ENCODE measurements around the gene HOXD3.

HOXD3 gene

DNA sequence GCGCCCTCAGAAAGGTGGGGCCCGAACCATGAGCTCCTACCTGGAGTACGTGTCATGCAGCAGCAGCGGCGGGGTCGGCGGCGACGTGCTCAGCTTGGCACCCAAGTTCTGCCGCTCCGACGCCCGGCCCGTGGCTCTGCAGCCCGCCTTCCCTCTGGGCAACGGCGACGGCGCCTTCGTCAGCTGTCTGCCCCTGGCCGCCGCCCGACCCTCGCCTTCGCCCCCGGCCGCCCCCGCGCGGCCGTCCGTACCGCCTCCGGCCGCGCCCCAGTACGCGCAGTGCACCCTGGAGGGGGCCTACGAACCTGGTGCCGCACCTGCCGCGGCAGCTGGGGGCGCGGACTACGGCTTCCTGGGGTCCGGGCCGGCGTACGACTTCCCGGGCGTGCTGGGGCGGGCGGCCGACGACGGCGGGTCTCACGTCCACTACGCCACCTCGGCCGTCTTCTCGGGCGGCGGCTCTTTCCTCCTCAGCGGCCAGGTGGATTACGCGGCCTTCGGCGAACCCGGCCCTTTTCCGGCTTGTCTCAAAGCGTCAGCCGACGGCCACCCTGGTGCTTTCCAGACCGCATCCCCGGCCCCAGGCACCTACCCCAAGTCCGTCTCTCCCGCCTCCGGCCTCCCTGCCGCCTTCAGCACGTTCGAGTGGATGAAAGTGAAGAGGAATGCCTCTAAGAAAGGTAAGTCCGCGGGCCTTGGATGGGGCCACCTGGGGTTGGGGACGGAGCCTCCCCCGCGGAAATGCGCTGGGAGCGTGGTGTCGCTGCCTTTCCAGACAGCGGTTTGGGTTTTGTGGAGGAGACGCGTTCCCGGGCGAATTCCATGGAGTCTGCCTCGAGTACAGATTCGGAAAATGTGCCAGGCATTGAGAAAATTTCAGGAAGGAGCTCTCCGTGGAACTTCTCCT is 31.9 kb downstream of the HOXD3 start:
- Histone ChIP-seq H3K79me2 (ENCODE audit: insufficient read depth, low read length) (no peaks in the 10 kb centered on the region), H3F3A (ENCODE audit: low read depth) (no peaks in the 10 kb centered on the region), H3K4me2 (ENCODE audit: low read depth, low read length, poor library complexity, severe bottlenecking) (no peak overlapping the region), H3K9me2 (replicated peaks; ENCODE audit: low read depth, low read length) (no peaks in the 10 kb centered on the region), H2AFZ (ENCODE audit: low read length) (no peak overlapping the region), H3K36me3 (ENCODE audit: insufficient read depth, low read length) (no peaks in the 10 kb centered on the region), H3K27me3 (ENCODE audit: insufficient read depth, low read length, poor library complexity, severe bottlenecking) (no peaks in the 10 kb centered on the region), H3K9ac (ENCODE audit: low read depth, low read length, poor library complexity, severe bottlenecking) (no peak overlapping the region), H3K4me3 (ENCODE audit: low read length, poor library complexity, severe bottlenecking) (no peak overlapping the region), H4K20me1 (ENCODE audit: insufficient read depth, low read length, poor library complexity, severe bottlenecking) (no peaks in the 10 kb centered on the region), H3K9me3 (ENCODE audit: insufficient read depth, low read depth, low read length) (no peaks in the 10 kb centered on the region), H3K4me1 (ENCODE audit: insufficient read depth, low read length, poor library complexity, severe bottlenecking) (peaks cover 3% of the 10 kb centered on the region)
- TF ChIP-seq EZH2phosphoT487 (IDR thresholded peaks at IDR 0.05; ENCODE audit: borderline replicate concordance), result no peak
- TF ChIP-seq, protein P1, sequence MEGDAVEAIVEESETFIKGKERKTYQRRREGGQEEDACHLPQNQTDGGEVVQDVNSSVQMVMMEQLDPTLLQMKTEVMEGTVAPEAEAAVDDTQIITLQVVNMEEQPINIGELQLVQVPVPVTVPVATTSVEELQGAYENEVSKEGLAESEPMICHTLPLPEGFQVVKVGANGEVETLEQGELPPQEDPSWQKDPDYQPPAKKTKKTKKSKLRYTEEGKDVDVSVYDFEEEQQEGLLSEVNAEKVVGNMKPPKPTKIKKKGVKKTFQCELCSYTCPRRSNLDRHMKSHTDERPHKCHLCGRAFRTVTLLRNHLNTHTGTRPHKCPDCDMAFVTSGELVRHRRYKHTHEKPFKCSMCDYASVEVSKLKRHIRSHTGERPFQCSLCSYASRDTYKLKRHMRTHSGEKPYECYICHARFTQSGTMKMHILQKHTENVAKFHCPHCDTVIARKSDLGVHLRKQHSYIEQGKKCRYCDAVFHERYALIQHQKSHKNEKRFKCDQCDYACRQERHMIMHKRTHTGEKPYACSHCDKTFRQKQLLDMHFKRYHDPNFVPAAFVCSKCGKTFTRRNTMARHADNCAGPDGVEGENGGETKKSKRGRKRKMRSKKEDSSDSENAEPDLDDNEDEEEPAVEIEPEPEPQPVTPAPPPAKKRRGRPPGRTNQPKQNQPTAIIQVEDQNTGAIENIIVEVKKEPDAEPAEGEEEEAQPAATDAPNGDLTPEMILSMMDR (conservative IDR thresholded peaks at IDR 0.05; ENCODE audit: low read length), result no peak

DNA sequence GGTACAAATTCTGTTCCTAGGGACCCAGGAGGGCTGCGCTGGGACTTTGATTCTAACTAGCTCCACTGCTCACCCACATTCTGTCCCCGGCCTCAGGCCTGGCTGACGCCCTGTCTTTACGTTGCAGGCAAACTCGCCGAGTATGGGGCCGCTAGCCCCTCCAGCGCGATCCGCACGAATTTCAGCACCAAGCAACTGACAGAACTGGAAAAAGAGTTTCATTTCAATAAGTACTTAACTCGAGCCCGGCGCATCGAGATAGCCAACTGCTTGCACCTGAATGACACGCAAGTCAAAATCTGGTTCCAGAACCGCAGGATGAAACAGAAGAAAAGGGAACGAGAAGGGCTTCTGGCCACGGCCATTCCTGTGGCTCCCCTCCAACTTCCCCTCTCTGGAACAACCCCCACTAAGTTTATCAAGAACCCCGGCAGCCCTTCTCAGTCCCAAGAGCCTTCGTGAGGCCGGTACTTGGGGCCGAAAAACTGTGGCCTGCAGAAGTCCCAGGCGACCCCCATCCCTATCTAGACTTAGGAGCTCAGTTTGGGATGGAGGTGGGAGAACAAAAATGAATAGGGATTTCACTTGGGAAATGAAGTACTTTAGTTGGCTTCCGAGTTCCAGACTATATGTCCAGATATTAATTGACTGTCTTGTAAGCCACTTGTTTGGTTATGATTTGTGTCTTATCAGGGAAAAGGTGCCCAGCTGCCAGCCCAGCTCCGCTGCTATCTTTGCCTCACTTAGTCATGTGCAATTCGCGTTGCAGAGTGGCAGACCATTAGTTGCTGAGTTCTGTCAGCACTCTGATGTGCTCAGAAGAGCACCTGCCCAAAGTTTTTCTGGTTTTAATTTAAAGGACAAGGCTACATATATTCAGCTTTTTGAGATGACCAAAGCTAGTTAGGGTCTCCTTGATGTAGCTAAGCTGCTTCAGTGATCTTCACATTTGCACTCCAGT is 32.9 kb downstream of the HOXD3 start:
- H3K79me2 ChIP-seq (ENCODE audit: insufficient read depth, low read length), result no peaks in the 10 kb centered on the region
- H4K20me1 ChIP-seq (ENCODE audit: insufficient read depth, low read length, poor library complexity, severe bottlenecking), result no peaks in the 10 kb centered on the region
- H3K4me2 ChIP-seq (ENCODE audit: low read depth, low read length, poor library complexity, severe bottlenecking), result no peak overlapping the region
- H3K4me3 ChIP-seq (ENCODE audit: low read length, poor library complexity, severe bottlenecking), result no peak overlapping the region
- H3K9me2 ChIP-seq (replicated peaks; ENCODE audit: low read depth, low read length), result no peaks in the 10 kb centered on the region
- H3K9ac ChIP-seq (ENCODE audit: low read depth, low read length, poor library complexity, severe bottlenecking), result no peak overlapping the region
- H3K27me3 ChIP-seq (ENCODE audit: insufficient read depth, low read length, poor library complexity, severe bottlenecking), result no peaks in the 10 kb centered on the region
- TF ChIP-seq, protein P1 (conservative IDR thresholded peaks at IDR 0.05; ENCODE audit: low read length), result no peak
- no peak for TF ChIP-seq EZH2phosphoT487 (IDR thresholded peaks at IDR 0.05; ENCODE audit: borderline replicate concordance)
- H3F3A ChIP-seq (ENCODE audit: low read depth), result no peaks in the 10 kb centered on the region
- peaks cover 3% of the 10 kb centered on the region for H3K4me1 ChIP-seq (ENCODE audit: insufficient read depth, low read length, poor library complexity, severe bottlenecking)
- no peak overlapping the region for H2AFZ ChIP-seq (ENCODE audit: low read length)
- no peaks in the 10 kb centered on the region for H3K9me3 ChIP-seq (ENCODE audit: insufficient read depth, low read depth, low read length)
- no peaks in the 10 kb centered on the region for H3K36me3 ChIP-seq (ENCODE audit: insufficient read depth, low read length)

DNA sequence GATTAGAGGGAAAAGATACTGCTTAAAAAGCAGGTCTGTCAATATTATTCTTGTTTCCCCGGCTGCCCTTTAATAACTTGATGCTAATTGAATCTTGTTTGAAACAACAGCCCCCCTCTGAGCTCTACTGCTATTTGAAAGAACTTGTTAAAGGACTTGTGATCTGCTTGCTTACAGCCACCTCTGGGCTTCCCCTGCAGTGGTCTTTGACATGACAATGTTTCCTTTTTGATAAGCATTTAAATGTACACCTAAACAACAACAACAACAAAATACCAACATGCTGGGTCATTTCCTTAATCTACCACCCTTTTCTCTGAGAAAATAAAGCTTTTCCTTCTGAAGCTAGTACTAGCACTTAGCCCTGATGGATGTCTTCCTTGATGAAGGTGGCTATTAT is 35.2 kb downstream of the HOXD3 start:
- Histone ChIP-seq H3K4me1 (ENCODE audit: insufficient read depth, low read length, poor library complexity, severe bottlenecking) (peaks cover 3% of the 10 kb centered on the region), H4K20me1 (ENCODE audit: insufficient read depth, low read length, poor library complexity, severe bottlenecking) (no peaks in the 10 kb centered on the region), H3K79me2 (ENCODE audit: insufficient read depth, low read length) (no peaks in the 10 kb centered on the region), H3K9me3 (ENCODE audit: insufficient read depth, low read depth, low read length) (no peaks in the 10 kb centered on the region), H3K4me3 (ENCODE audit: low read length, poor library complexity, severe bottlenecking) (no peak overlapping the region), H3K36me3 (ENCODE audit: insufficient read depth, low read length) (no peaks in the 10 kb centered on the region), H3F3A (ENCODE audit: low read depth) (no peaks in the 10 kb centered on the region), H3K4me2 (ENCODE audit: low read depth, low read length, poor library complexity, severe bottlenecking) (no peak overlapping the region), H2AFZ (ENCODE audit: low read length) (no peak overlapping the region), H3K9ac (ENCODE audit: low read depth, low read length, poor library complexity, severe bottlenecking) (no peak overlapping the region), H3K9me2 (replicated peaks; ENCODE audit: low read depth, low read length) (no peaks in the 10 kb centered on the region), H3K27me3 (ENCODE audit: insufficient read depth, low read length, poor library complexity, severe bottlenecking) (no peaks in the 10 kb centered on the region)
- TF ChIP-seq, protein P1 (conservative IDR thresholded peaks at IDR 0.05; ENCODE audit: low read length), result no peak
- TF ChIP-seq EZH2phosphoT487 (IDR thresholded peaks at IDR 0.05; ENCODE audit: borderline replicate concordance), result no peak
